IMR-90 (cell line): ENCODE measurements around the gene GOLGA6L2.

ENCODE experiments used
- MXI1 ChIP-seq: IDR thresholded peaks from 2 replicates; pipeline ENCODE4 v1.6.1; 2012; ENCODE audit warnings: low read depth, mild to moderate bottlenecking, low read length, moderate library complexity, borderline replicate concordance
- POLR2A ChIP-seq: IDR thresholded peaks from 2 replicates; pipeline ENCODE4 v1.6.1; 2012; ENCODE audit warnings: mild to moderate bottlenecking, low read depth, low read length
- RAD21 ChIP-seq: IDR thresholded peaks from 2 replicates; pipeline ENCODE4 v1.6.1; 2012; ENCODE audit warnings: low read length, improper control_type of control experiment
- RFX5 ChIP-seq: IDR thresholded peaks from 2 replicates; pipeline ENCODE4 v1.8.0; 2012; ENCODE audit warnings: low read depth, mild to moderate bottlenecking, low read length, moderate library complexity
- SMC3 ChIP-seq: fragments of 150-350 bp; IDR thresholded peaks from 2 replicates; pipeline ENCODE4 v1.6.1; 2016; ENCODE audit warnings: low read depth, mild to moderate bottlenecking, antibody characterized with exemption, low read length, moderate library complexity
- TF ChIP-seq, protein P1 (sequence below): conservative IDR thresholded peaks from 2 replicates; pipeline ENCODE4 v1.5.1; 2012; ENCODE audit warnings: mild to moderate bottlenecking, low read depth, low read length, improper control_type of control experiment
- TF ChIP-seq, protein P2 (sequence below): fragments of 150-350 bp; IDR thresholded peaks from 2 replicates; pipeline ENCODE4 v1.6.1; 2017; ENCODE audit warnings: mild to moderate bottlenecking, antibody characterized with exemption, low read length, low read depth

- TF ChIP-seq, protein P1, sequence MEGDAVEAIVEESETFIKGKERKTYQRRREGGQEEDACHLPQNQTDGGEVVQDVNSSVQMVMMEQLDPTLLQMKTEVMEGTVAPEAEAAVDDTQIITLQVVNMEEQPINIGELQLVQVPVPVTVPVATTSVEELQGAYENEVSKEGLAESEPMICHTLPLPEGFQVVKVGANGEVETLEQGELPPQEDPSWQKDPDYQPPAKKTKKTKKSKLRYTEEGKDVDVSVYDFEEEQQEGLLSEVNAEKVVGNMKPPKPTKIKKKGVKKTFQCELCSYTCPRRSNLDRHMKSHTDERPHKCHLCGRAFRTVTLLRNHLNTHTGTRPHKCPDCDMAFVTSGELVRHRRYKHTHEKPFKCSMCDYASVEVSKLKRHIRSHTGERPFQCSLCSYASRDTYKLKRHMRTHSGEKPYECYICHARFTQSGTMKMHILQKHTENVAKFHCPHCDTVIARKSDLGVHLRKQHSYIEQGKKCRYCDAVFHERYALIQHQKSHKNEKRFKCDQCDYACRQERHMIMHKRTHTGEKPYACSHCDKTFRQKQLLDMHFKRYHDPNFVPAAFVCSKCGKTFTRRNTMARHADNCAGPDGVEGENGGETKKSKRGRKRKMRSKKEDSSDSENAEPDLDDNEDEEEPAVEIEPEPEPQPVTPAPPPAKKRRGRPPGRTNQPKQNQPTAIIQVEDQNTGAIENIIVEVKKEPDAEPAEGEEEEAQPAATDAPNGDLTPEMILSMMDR, result no peak
- TF ChIP-seq RFX5, result no peak
- no peak for TF ChIP-seq RAD21
- TF ChIP-seq POLR2A, result no peak
- no peak for TF ChIP-seq MXI1
- no peak for TF ChIP-seq SMC3
- TF ChIP-seq, protein P2, sequence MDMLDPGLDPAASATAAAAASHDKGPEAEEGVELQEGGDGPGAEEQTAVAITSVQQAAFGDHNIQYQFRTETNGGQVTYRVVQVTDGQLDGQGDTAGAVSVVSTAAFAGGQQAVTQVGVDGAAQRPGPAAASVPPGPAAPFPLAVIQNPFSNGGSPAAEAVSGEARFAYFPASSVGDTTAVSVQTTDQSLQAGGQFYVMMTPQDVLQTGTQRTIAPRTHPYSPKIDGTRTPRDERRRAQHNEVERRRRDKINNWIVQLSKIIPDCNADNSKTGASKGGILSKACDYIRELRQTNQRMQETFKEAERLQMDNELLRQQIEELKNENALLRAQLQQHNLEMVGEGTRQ, result no peak
Measured at GRCh38 chr15:23395030-23395692, 51.9 kb downstream of the GOLGA6L2 start.
